ENCODE data around the gene DNAH1. TPM values are rescaled to one million over a fixed set of nuclear protein-coding genes. Genes with fewer than 3 reads are reported as not detected.

Gene DNAH1
- total RNA-seq, 1 donor from 2014 or later = 8.9 TPM

- TF ChIP-seq CTCF (IDR thresholded peaks at IDR 0.05; ENCODE audit: partially characterized antibody, unreplicated experiment) = no peak
- Mint-ChIP-seq H3K36me3 (ENCODE audit: unreplicated experiment) (no peaks in the 10 kb centered on the region), H3K4me3 (ENCODE audit: unreplicated experiment) (no peak overlapping the region)
Observed at GRCh38 chr3:52401021-52401420, 84.9 kb downstream of the DNAH1 start.

GRCh38 chr3:52401551-52401950 is 85.4 kb downstream of the DNAH1 start:
- Mint-ChIP-seq H3K27ac (ENCODE audit: unreplicated experiment) (no peak overlapping the region), H3K9me3 (ENCODE audit: unreplicated experiment) (peaks cover 2% of the 10 kb centered on the region), H3K36me3 (ENCODE audit: unreplicated experiment) (no peaks in the 10 kb centered on the region), H3K4me1 (ENCODE audit: low read depth, unreplicated experiment) (no peaks in the 10 kb centered on the region), H3K4me3 (ENCODE audit: unreplicated experiment) (no peak overlapping the region), H3K27me3 (ENCODE audit: unreplicated experiment) (peaks cover 4% of the 10 kb centered on the region)
- no peak for DNase-seq
- TF ChIP-seq CTCF (IDR thresholded peaks at IDR 0.05; ENCODE audit: partially characterized antibody, unreplicated experiment) = no peak

More at GRCh38 chr3:52401021-52401420, 84.9 kb downstream of the DNAH1 start:
- Mint-ChIP-seq H3K9me3 (ENCODE audit: unreplicated experiment) (peaks cover 2% of the 10 kb centered on the region), H3K27ac (ENCODE audit: unreplicated experiment) (no peak overlapping the region), H3K27me3 (ENCODE audit: unreplicated experiment) (peaks cover 4% of the 10 kb centered on the region), H3K4me1 (ENCODE audit: low read depth, unreplicated experiment) (no peaks in the 10 kb centered on the region)
- DNase-seq = no peak

- no peak overlapping the region for H3K4me3 Mint-ChIP-seq (ENCODE audit: unreplicated experiment)
- peaks cover 4% of the 10 kb centered on the region for H3K27me3 Mint-ChIP-seq (ENCODE audit: unreplicated experiment)
- no peak overlapping the region for H3K27ac Mint-ChIP-seq (ENCODE audit: unreplicated experiment)
- H3K9me3 Mint-ChIP-seq (ENCODE audit: unreplicated experiment) = peaks cover 2% of the 10 kb centered on the region
- TF ChIP-seq CTCF (IDR thresholded peaks at IDR 0.05; ENCODE audit: partially characterized antibody, unreplicated experiment) = no peak
- H3K4me1 Mint-ChIP-seq (ENCODE audit: low read depth, unreplicated experiment) = no peaks in the 10 kb centered on the region
- DNase-seq = peak; percentile 10
- H3K36me3 Mint-ChIP-seq (ENCODE audit: unreplicated experiment) = no peaks in the 10 kb centered on the region
Observed at GRCh38 chr3:52402101-52402521, 86.0 kb downstream of the DNAH1 start.

DNA sequence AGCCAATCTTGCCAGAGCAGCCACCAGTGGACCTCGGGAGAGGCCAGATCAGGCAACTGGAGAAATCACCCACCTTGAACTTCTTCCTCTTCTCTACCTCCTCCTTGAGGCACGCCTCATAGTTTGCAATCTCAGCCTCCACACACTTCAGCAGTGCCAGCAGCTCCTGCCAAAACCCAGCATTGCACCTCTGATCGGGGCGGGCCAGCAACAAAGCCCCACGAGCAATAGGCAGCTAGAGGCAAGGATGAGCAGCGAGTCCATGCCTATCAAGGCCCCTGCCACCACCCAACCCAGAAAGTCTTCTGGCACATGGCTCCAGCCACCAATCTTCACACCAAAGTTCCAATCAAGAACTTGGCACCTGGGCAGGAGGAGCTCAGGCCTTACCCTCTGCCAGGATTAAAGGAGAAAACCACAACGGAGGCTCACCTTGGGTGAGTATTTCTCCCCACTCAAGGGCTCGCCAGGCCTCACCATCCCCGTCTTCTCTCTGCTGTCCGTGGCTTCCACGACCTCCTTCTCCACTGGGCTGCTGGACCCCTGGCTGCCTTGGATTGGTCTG is 86.7 kb downstream of the DNAH1 start:
- no peak overlapping the region for H3K27ac Mint-ChIP-seq (ENCODE audit: unreplicated experiment)
- no peak for TF ChIP-seq CTCF (IDR thresholded peaks at IDR 0.05; ENCODE audit: partially characterized antibody, unreplicated experiment)
- DNase-seq = peak; percentile 1
- H3K4me3 Mint-ChIP-seq (ENCODE audit: unreplicated experiment) = no peak overlapping the region
- no peaks in the 10 kb centered on the region for H3K4me1 Mint-ChIP-seq (ENCODE audit: low read depth, unreplicated experiment)
- H3K27me3 Mint-ChIP-seq (ENCODE audit: unreplicated experiment) = peaks cover 4% of the 10 kb centered on the region
- H3K36me3 Mint-ChIP-seq (ENCODE audit: unreplicated experiment) = no peaks in the 10 kb centered on the region
- H3K9me3 Mint-ChIP-seq (ENCODE audit: unreplicated experiment) = peaks cover 2% of the 10 kb centered on the region

- H3K4me3 Mint-ChIP-seq (ENCODE audit: unreplicated experiment) = no peak overlapping the region
- no peak for TF ChIP-seq CTCF (IDR thresholded peaks at IDR 0.05; ENCODE audit: partially characterized antibody, unreplicated experiment)
- H3K27me3 Mint-ChIP-seq (ENCODE audit: unreplicated experiment) = peaks cover 8% of the 10 kb centered on the region
- H3K36me3 Mint-ChIP-seq (ENCODE audit: unreplicated experiment) = no peaks in the 10 kb centered on the region
- DNase-seq = no peak
- peaks cover 2% of the 10 kb centered on the region for H3K4me1 Mint-ChIP-seq (ENCODE audit: low read depth, unreplicated experiment)
- H3K9me3 Mint-ChIP-seq (ENCODE audit: unreplicated experiment) = peaks cover 2% of the 10 kb centered on the region
- no peak overlapping the region for H3K27ac Mint-ChIP-seq (ENCODE audit: unreplicated experiment)
Observed at GRCh38 chr3:52403271-52403841, 87.2 kb downstream of the DNAH1 start.

Data from glutamatergic neuron (in vitro differentiated cells).